H1 (cell line): ENCODE measurements around the gene MASP1. TPM values are rescaled to one million over a fixed set of nuclear protein-coding genes. Genes with fewer than 3 reads are reported as not detected.

Source experiments
- CTCF ChIA-PET: fragments of 300-600 bp; sonication (Branson Sonifier 250); formaldehyde crosslinking; loops from one replicate; lab custom pipeline; 2021; ENCODE audit not compliant: partially characterized antibody; lab: Charles Lee
- POLR2A ChIA-PET: fragments of 300-600 bp; sonication (Branson Sonifier 250); formaldehyde crosslinking; loops from one replicate; lab custom pipeline; 2021; ENCODE audit warnings: inconsistent platforms; ENCODE audit not compliant: partially characterized antibody; lab: Charles Lee
- DNase-seq, 2 experiments: peaks; one replicate each; pipeline versions ENCODE4 v3.0.0 to v3.0.0-alpha.2; 2010 to 2022; ENCODE audit warnings: low spot score in 2 of 2, low read depth in 1 of 2, mixed read lengths in 1 of 2
- FAIRE-seq: peaks from 2 replicates; lab custom pipeline; 2011; peaks lifted over from hg19 to GRCh38; lab: Jason Lieb, UNC
- H2AFZ ChIP-seq: 2 replicates; pipeline ENCODE4 v1.8.1; 2012; ENCODE audit warnings: low read length, inconsistent platforms
- H2AK5ac ChIP-seq: 2 replicates; pipeline ENCODE4 v1.6.1; 2013; ENCODE audit warnings: low read depth, low read length
- H2BK120ac ChIP-seq: replicated peaks from 2 replicates; pipeline ENCODE3; 2013; ENCODE audit warnings: low read depth, low read length, inconsistent platforms
- H2BK12ac ChIP-seq: 2 replicates; pipeline ENCODE4 v1.6.1; 2013; ENCODE audit warnings: low read depth, low read length
- H2BK15ac ChIP-seq: 2 replicates; pipeline ENCODE4 v1.6.1; 2013; ENCODE audit warnings: low read length
- H2BK20ac ChIP-seq: 2 replicates; pipeline ENCODE4 v1.6.1; 2013; ENCODE audit warnings: low read length
- H2BK5ac ChIP-seq: 2 replicates; pipeline ENCODE4 v1.6.1; 2013; ENCODE audit warnings: low read depth, low read length
- H3K14ac ChIP-seq: 2 replicates; pipeline ENCODE4 v1.6.1; 2013; ENCODE audit warnings: inconsistent platforms; ENCODE audit not compliant: insufficient read length
- H3K18ac ChIP-seq: 2 replicates; pipeline ENCODE4 v1.6.1; 2013; ENCODE audit warnings: low read length; ENCODE audit errors: extremely low read depth
- H3K23ac ChIP-seq: 2 replicates; pipeline ENCODE4 v1.6.1; 2013; ENCODE audit warnings: inconsistent platforms; ENCODE audit not compliant: insufficient read length
- H3K23me2 ChIP-seq: 2 replicates; pipeline ENCODE4 v1.6.1; 2013; ENCODE audit warnings: low read depth, low read length
- H3K27ac ChIP-seq: 2 replicates; pipeline ENCODE4 v1.6.1; 2011; ENCODE audit warnings: low read depth, low read length, inconsistent platforms
- H3K27me3 ChIP-seq, 4 experiments: replicated peaks in 1 of 4; 1 replicate in 1 of 4; 2 replicates in 3 of 4; pipeline versions ENCODE4 v1.6.1 to v1.8.1; 2011 to 2013; ENCODE audit warnings: low read length in 3 of 4, mild to moderate bottlenecking in 3 of 4, inconsistent platforms in 2 of 4, mixed read lengths in 2 of 4, moderate library complexity in 1 of 4; ENCODE audit not compliant: control insufficient read depth in 3 of 4, insufficient read depth in 3 of 4; ENCODE audit errors: extremely low read depth in 1 of 4
- H3K36me3 ChIP-seq, 4 experiments: 2 replicates each; pipeline versions ENCODE4 v1.6.1 to v1.8.1; 2011 to 2013; ENCODE audit warnings: mild to moderate bottlenecking in 4 of 4, low read length in 3 of 4, moderate library complexity in 2 of 4, control low read depth in 1 of 4, inconsistent platforms in 1 of 4; ENCODE audit not compliant: insufficient read depth in 4 of 4, control insufficient read depth in 2 of 4
- H3K4ac ChIP-seq: replicated peaks from 2 replicates; pipeline ENCODE3; 2013; ENCODE audit warnings: low read length, low read depth, mixed read lengths, inconsistent platforms; ENCODE audit not compliant: insufficient read length
- H3K4me1 ChIP-seq, 4 experiments: replicated peaks in 1 of 4; 1 replicate in 1 of 4; 2 replicates in 3 of 4; pipeline versions ENCODE4 v1.6.1 to v1.8.1; 2011 to 2013; ENCODE audit warnings: low read length in 3 of 4, inconsistent platforms in 2 of 4, mixed read lengths in 1 of 4; ENCODE audit not compliant: insufficient read depth in 4 of 4, control insufficient read depth in 3 of 4
- H3K4me2 ChIP-seq, 2 experiments: 2 replicates each; pipeline versions ENCODE4 v1.6.1 to v1.8.1; 2011 to 2013; ENCODE audit warnings: low read depth in 2 of 2, low read length in 2 of 2, control low read depth in 1 of 2, inconsistent platforms in 1 of 2, mild to moderate bottlenecking in 1 of 2; ENCODE audit not compliant: insufficient read depth in 1 of 2
- H3K4me3 ChIP-seq, 4 experiments: fragments of 200-600, 300-600 bp in 1 of 4; sonication (generic), shearing (Covaris generic), sonication (Bioruptor Twin) in 1 of 4; 2 replicates each; pipeline versions ENCODE4 v1.5.1 to v1.8.1; 2011 to 2016; ENCODE audit warnings: low read length in 4 of 4, low read depth in 3 of 4, control low read depth in 2 of 4, inconsistent platforms in 2 of 4, mild to moderate bottlenecking in 2 of 4, mixed read lengths in 1 of 4, moderate library complexity in 1 of 4; ENCODE audit not compliant: insufficient read depth in 2 of 4; ENCODE audit errors: extremely low read depth in 1 of 4
- H3K56ac ChIP-seq: replicated peaks from 2 replicates; pipeline ENCODE3; 2013; ENCODE audit warnings: low read depth, mild to moderate bottlenecking, mixed read lengths, low read length, inconsistent platforms; ENCODE audit not compliant: insufficient read length
- H3K79me1 ChIP-seq: 2 replicates; pipeline ENCODE4 v1.6.1; 2013; ENCODE audit warnings: low read depth, low read length, control low read depth
- H3K79me2 ChIP-seq, 2 experiments: 2 replicates each; pipeline versions ENCODE4 v1.6.1 to v1.8.1; 2012 to 2013; ENCODE audit warnings: low read length in 2 of 2, mild to moderate bottlenecking in 2 of 2, inconsistent platforms in 1 of 2; ENCODE audit not compliant: insufficient read depth in 2 of 2, control insufficient read depth in 1 of 2
- H3K9ac ChIP-seq, 4 experiments: replicated peaks in 1 of 4; 1 replicate in 1 of 4; 2 replicates in 3 of 4; pipeline versions ENCODE4 v1.6.1 to v1.8.1; 2011 to 2013; ENCODE audit warnings: low read depth in 3 of 4, low read length in 3 of 4, control low read depth in 2 of 4, mild to moderate bottlenecking in 2 of 4, moderate library complexity in 2 of 4, inconsistent platforms in 1 of 4; ENCODE audit errors: extremely low read depth in 1 of 4
- H3K9me3 ChIP-seq, 2 experiments: 2 replicates each; pipeline versions ENCODE4 v1.6.1 to v1.8.1; 2012 to 2013; ENCODE audit warnings: mild to moderate bottlenecking in 2 of 2, moderate library complexity in 2 of 2, control low read depth in 1 of 2, inconsistent platforms in 1 of 2, low read depth in 1 of 2, low read length in 1 of 2, mixed read lengths in 1 of 2; ENCODE audit not compliant: insufficient read depth in 2 of 2
- H4K20me1 ChIP-seq, 2 experiments: replicated peaks in 1 of 2; 2 replicates each; pipeline versions ENCODE3 to v1.8.1; 2011 to 2013; ENCODE audit warnings: inconsistent platforms in 2 of 2, low read length in 2 of 2, mild to moderate bottlenecking in 1 of 2; ENCODE audit not compliant: insufficient read depth in 2 of 2, control insufficient read depth in 1 of 2
- H4K5ac ChIP-seq: 2 replicates; pipeline ENCODE4 v1.6.1; 2013; ENCODE audit warnings: low read length, low read depth, mixed read lengths, inconsistent platforms; ENCODE audit not compliant: insufficient read length
- H4K8ac ChIP-seq: 2 replicates; pipeline ENCODE4 v1.8.0; 2013; ENCODE audit warnings: mild to moderate bottlenecking, moderate library complexity, low read length, inconsistent platforms; ENCODE audit not compliant: insufficient read depth; ENCODE audit errors: extremely low read depth
- H4K91ac ChIP-seq: replicated peaks from 2 replicates; pipeline ENCODE3; 2013; ENCODE audit warnings: low read length, mixed read lengths, inconsistent platforms; ENCODE audit not compliant: insufficient read length
- ASH2L ChIP-seq: fragments of 200-600, 300-600 bp; sonication (generic); IDR thresholded peaks from one replicate; pipeline ENCODE4 v1.7.1; 2017; ENCODE audit warnings: low read length
- BRCA1 ChIP-seq: IDR thresholded peaks from 2 replicates; pipeline ENCODE4 v1.6.1; 2012; ENCODE audit warnings: low read depth, low read length, improper control_type of control experiment
- CBX5 ChIP-seq: fragments of 300-800, 300-1000 bp; sonication (generic); IDR thresholded peaks from 2 replicates; pipeline ENCODE4 v1.7.1; 2016; ENCODE audit warnings: antibody characterized with exemption, low read length, low read depth
- CHD2 ChIP-seq: IDR thresholded peaks from 2 replicates; pipeline ENCODE4 v1.6.1; 2012; ENCODE audit warnings: low read length, improper control_type of control experiment
- CREB1 ChIP-seq: IDR thresholded peaks from 2 replicates; pipeline ENCODE4 v1.6.1; 2012; ENCODE audit warnings: inconsistent platforms
- EGR1 ChIP-seq: IDR thresholded peaks from 2 replicates; pipeline ENCODE4 v1.6.1; 2011; ENCODE audit warnings: low read depth, low read length, borderline replicate concordance
- EP300 ChIP-seq, 2 experiments: IDR thresholded peaks; 1 replicate in 1 of 2; 2 replicates in 1 of 2; pipeline ENCODE4 v1.6.1; 2011 to 2012; ENCODE audit warnings: low read depth in 2 of 2, low read length in 2 of 2, mild to moderate bottlenecking in 2 of 2, borderline replicate concordance in 1 of 2, inconsistent platforms in 1 of 2, moderate library complexity in 1 of 2
- GTF2F1 ChIP-seq: IDR thresholded peaks from 2 replicates; pipeline ENCODE4 v1.6.1; 2012; ENCODE audit warnings: low read depth, low read length, improper control_type of control experiment, borderline replicate concordance
- JUN ChIP-seq: IDR thresholded peaks from 2 replicates; pipeline ENCODE4 v1.6.1; 2011; ENCODE audit warnings: low read depth, mild to moderate bottlenecking, improper control_type of control experiment, low read length
- KDM5A ChIP-seq: fragments of 200-600 bp; IDR thresholded peaks from 2 replicates; pipeline ENCODE4 v1.7.1; 2012; ENCODE audit warnings: mild to moderate bottlenecking, low read length, inconsistent platforms, mixed read lengths
- MAX ChIP-seq: IDR thresholded peaks from 2 replicates; pipeline ENCODE4 v1.6.1; 2012; ENCODE audit warnings: inconsistent platforms
- NRF1 ChIP-seq: IDR thresholded peaks from 2 replicates; pipeline ENCODE4 v1.6.1; 2011; ENCODE audit warnings: mild to moderate bottlenecking, low read depth, low read length, improper control_type of control experiment
- POU5F1 ChIP-seq: IDR thresholded peaks from 2 replicates; pipeline ENCODE4 v1.6.1; 2011; ENCODE audit warnings: low read depth, mild to moderate bottlenecking, low read length, moderate library complexity
- SIRT6 ChIP-seq: IDR thresholded peaks from one replicate; pipeline ENCODE4 v1.7.1; 2012; ENCODE audit warnings: low read length, inconsistent platforms
- TAF1 ChIP-seq: IDR thresholded peaks from 2 replicates; pipeline ENCODE4 v1.6.1; 2011; ENCODE audit warnings: mild to moderate bottlenecking, low read depth, low read length
- TAF7 ChIP-seq: optimal IDR thresholded peaks from 2 replicates; pipeline ENCODE3; 2011; ENCODE audit warnings: low read depth, mild to moderate bottlenecking, inconsistent platforms, low read length, moderate library complexity, borderline replicate concordance
- WGBS, 2 experiments: shearing (Covaris generic) in 1 of 2; methylation state at CpG; one replicate each; pipeline versions ENCODE4 v1.1.6 to v1.1.7; 2013 to 2015; ENCODE audit warnings: low lambda C conversion rate in 2 of 2, mixed read lengths in 2 of 2, inconsistent platforms in 1 of 2, low coverage in 1 of 2, missing lambda C conversion rate in 1 of 2; ENCODE audit not compliant: insufficient replicate concordance in 2 of 2, insufficient coverage in 1 of 2, insufficient read length in 1 of 2; ENCODE audit errors: extremely low coverage in 1 of 2, missing lambda C conversion rate in 1 of 2; 5-methylcytosine and 5-hydroxymethylcytosine counted together
- polyA plus RNA-seq, 7 experiments: library from polyadenylated mRNA; depleted of rRNA in 3 of 7; stranded (reverse) in 5 of 7; unstranded in 2 of 7; fragments of >200 nt in 5 of 7; fragments of 200-250 nt in 2 of 7; gene quantifications; 1 replicate in 5 of 7; 2 replicates in 1 of 7; 4 replicates in 1 of 7; pipeline versions ENCODE4 v1.2.1 to v1.2.3, GENCODE V29; 2011 to 2013; ENCODE audit warnings: missing spikeins in 2 of 7, mixed read lengths in 2 of 7
- total RNA-seq: library from RNA; stranded (reverse); fragmentation: NEBNext Ultra II Directional; extraction: Animal tissue kit (Norgen Biotek cat#: 25700); gene quantifications from 2 replicates; pipeline ENCODE4 v1.2.1, GENCODE V29; 2021

Gene MASP1
- total and polyA plus RNA-seq, 2 of the 8 experiments (the other 6 are each of a cell fraction or from before 2014, with no cell fraction given): 2.7 to 3.5 TPM

GRCh38 chr3:187255314-187255713 lies 36.2 kb downstream of the MASP1 start:
- FAIRE-seq: no peak
- H2AK5ac ChIP-seq: no peak overlapping the region
- no peak overlapping the region for H3K4me3 ChIP-seq
- no peak overlapping the region for H4K91ac ChIP-seq
- no peak overlapping the region for H2AFZ ChIP-seq
- CTCF ChIA-PET: interaction anchor here (0.8 to 5.9 kb wide), 8 partner anchors 11 to 355 kb away, joined by 3 to 49 read pairs (median 13); no protein-coding TSS in a partner anchor
- H2BK120ac ChIP-seq: no peak overlapping the region
- H3K36me3 ChIP-seq: no peaks in the 10 kb centered on the region
- no peak overlapping the region for H3K14ac ChIP-seq
- H3K4me1 ChIP-seq: peaks cover 0 to 3% (median 0%) of the 10 kb centered on the region in 4 experiments; a peak in 1 of 7 replicates
- H3K27me3 ChIP-seq: no peaks in the 10 kb centered on the region
- no peak overlapping the region for H3K18ac ChIP-seq
- no peaks in the 10 kb centered on the region for H3K79me1 ChIP-seq
- H4K8ac ChIP-seq: no peak overlapping the region
- no peak overlapping the region for H4K5ac ChIP-seq
- no peaks in the 10 kb centered on the region for H3K9me3 ChIP-seq
- H2BK15ac ChIP-seq: no peak overlapping the region
- H2BK5ac ChIP-seq: no peak overlapping the region
- H2BK20ac ChIP-seq: no peak overlapping the region
- H4K20me1 ChIP-seq: no peaks in the 10 kb centered on the region
- no peak overlapping the region for H3K4ac ChIP-seq
- no peak overlapping the region for H3K56ac ChIP-seq
- no peaks in the 10 kb centered on the region for H3K23me2 ChIP-seq
- H3K4me2 ChIP-seq: no peak overlapping the region
- no peak overlapping the region for H3K23ac ChIP-seq
- no peaks in the 10 kb centered on the region for H3K79me2 ChIP-seq
- no peak overlapping the region for H3K9ac ChIP-seq
- DNase-seq: no peak
- no peak overlapping the region for H3K27ac ChIP-seq
- POLR2A ChIA-PET: interaction anchor here (1.2 kb wide), 1 partner anchor 12 kb away, joined by 3 read pairs; no protein-coding TSS in a partner anchor
- no peak overlapping the region for H2BK12ac ChIP-seq
- WGBS, 2 experiments: 82% methylated on average over 1 of the region's 1 CpG; no CpG with 5 or more reads in 1 of the 2 experiments
- TF ChIP-seq GTF2F1 (no peak), MAX (no peak), JUN (no peak), NRF1 (no peak), CBX5 (no peak), CREB1 (no peak), SIRT6 (no peak), CHD2 (no peak), ASH2L (no peak), EP300 (IDR thresholded peaks at IDR 0.05; ENCODE audit: borderline replicate concordance in 1 of 2, low read depth in 2 of 2, low read length in 2 of 2) (no peak), KDM5A (no peak), BRCA1 (no peak), TAF1 (no peak), POU5F1 (no peak), EGR1 (no peak), TAF7 (no peak)
